ENCODE results near the gene KCNAB1.

- TF ChIP-seq POLR2A (IDR thresholded peaks at IDR 0.05; ENCODE audit: low read length) (no peak), GATA1 (IDR thresholded peaks at IDR 0.05; ENCODE audit: low read depth, low read length) (no peak)
Measured at GRCh38 chr3:156497326-156497725, 376.9 kb downstream of the KCNAB1 start.

All from erythroblast (primary cell).